ENCODE data around the gene EFCAB8. TPM values are rescaled to one million over a fixed set of nuclear protein-coding genes. Genes with fewer than 3 reads are reported as not detected.

The EFCAB8 gene
- total RNA-seq, 2 donors from 2014 or later: 0.26 TPM; not detected in 1

- no peak for ATAC-seq
- no peak for DNase-seq
These were observed 117.3 kb downstream of the EFCAB8 start for GRCh38 chr20:32975698-32976674.

GRCh38 chr20:32976746-32977145, 118.0 kb downstream of the EFCAB8 start:
- Histone ChIP-seq H3K36me3 (replicated peaks in 1 of 2; ENCODE audit: insufficient read depth in 1 of 2, low read depth in 2 of 2) (no peaks in the 10 kb centered on the region), H3K4me1 (no peaks in the 10 kb centered on the region), H3K27ac (no peak overlapping the region), H3K27me3 (no peaks in the 10 kb centered on the region), H3K9me3 (no peaks in the 10 kb centered on the region), H3K4me3 (no peak overlapping the region)
- 69 to 87% methylated on average over 6 of the region's 6 CpGs for WGBS, 2 donors
- no peak for TF ChIP-seq CTCF (IDR thresholded peaks at IDR 0.05)
- no peak for DNase-seq
- intact Hi-C loops (cut with DNase I): no loop called here
- no peak for ATAC-seq

More at GRCh38 chr20:32975698-32976674, 117.3 kb downstream of the EFCAB8 start:
- no peaks in the 10 kb centered on the region for H3K27me3 ChIP-seq
- H3K9me3 ChIP-seq: no peaks in the 10 kb centered on the region
- H3K36me3 ChIP-seq (replicated peaks in 1 of 2; ENCODE audit: insufficient read depth in 1 of 2, low read depth in 2 of 2): no peaks in the 10 kb centered on the region
- no peak overlapping the region for H3K4me3 ChIP-seq
- 77 to 80% methylated on average over 10 to 15 of the region's 15 CpGs for WGBS, 2 donors
- TF ChIP-seq POLR2A (IDR thresholded peaks at IDR 0.05) (no peak), CTCF (IDR thresholded peaks at IDR 0.05) (no peak)
- intact Hi-C loops (cut with DNase I): no loop called here
- H3K4me1 ChIP-seq: no peaks in the 10 kb centered on the region
- no peak overlapping the region for H3K27ac ChIP-seq

- ATAC-seq: no peak
- DNase-seq: no peak
- Histone ChIP-seq H3K4me3 (no peak overlapping the region), H3K36me3 (replicated peaks in 1 of 2; ENCODE audit: insufficient read depth in 1 of 2, low read depth in 2 of 2) (no peaks in the 10 kb centered on the region), H3K9me3 (no peaks in the 10 kb centered on the region), H3K27me3 (no peaks in the 10 kb centered on the region), H3K27ac (no peak overlapping the region), H3K4me1 (no peaks in the 10 kb centered on the region)
- TF ChIP-seq POLR2A (IDR thresholded peaks at IDR 0.05): no peak
- TF ChIP-seq CTCF (IDR thresholded peaks at IDR 0.05): no peak
- intact Hi-C loops (cut with DNase I): no loop called here
- WGBS, 2 donors: 52 to 68% methylated on average over 6 to 13 of the region's 13 CpGs
These were observed 118.7 kb downstream of the EFCAB8 start for GRCh38 chr20:32977281-32978008.

GRCh38 chr20:32978009-32978335, 119.2 kb downstream of the EFCAB8 start:
- DNase-seq: no peak
- TF ChIP-seq CTCF (IDR thresholded peaks at IDR 0.05) (no peak), POLR2A (IDR thresholded peaks at IDR 0.05) (no peak)
- WGBS, 2 donors: 59 to 62% methylated on average over 2 to 7 of the region's 7 CpGs

More at GRCh38 chr20:32978009-32978335, 119.2 kb downstream of the EFCAB8 start:
- Histone ChIP-seq H3K27ac (no peak overlapping the region), H3K9me3 (no peaks in the 10 kb centered on the region), H3K27me3 (no peaks in the 10 kb centered on the region), H3K36me3 (replicated peaks in 1 of 2; ENCODE audit: insufficient read depth in 1 of 2, low read depth in 2 of 2) (no peaks in the 10 kb centered on the region), H3K4me1 (no peaks in the 10 kb centered on the region), H3K4me3 (no peak overlapping the region)
- intact Hi-C loops (cut with DNase I): no loop called here
- no peak for ATAC-seq

Data from body of pancreas (tissue), 4 donors.